H1 (cell line): Measurements from ENCODE around the gene ARNT2. TPM values are rescaled to one million over a fixed set of nuclear protein-coding genes. Genes with fewer than 3 reads are reported as not detected.

ENCODE experiments used
- CTCF ChIA-PET: fragments of 300-600 bp; sonication (Branson Sonifier 250); formaldehyde crosslinking; loops from one replicate; lab custom pipeline; 2021; ENCODE audit not compliant: partially characterized antibody; lab: Charles Lee
- POLR2A ChIA-PET: fragments of 300-600 bp; sonication (Branson Sonifier 250); formaldehyde crosslinking; loops from one replicate; lab custom pipeline; 2021; ENCODE audit warnings: inconsistent platforms; ENCODE audit not compliant: partially characterized antibody; lab: Charles Lee
- DNase-seq, 2 experiments: peaks; one replicate each; pipeline versions ENCODE4 v3.0.0 to v3.0.0-alpha.2; 2010 to 2022; ENCODE audit warnings: low spot score in 2 of 2, low read depth in 1 of 2, mixed read lengths in 1 of 2
- FAIRE-seq: peaks from 2 replicates; lab custom pipeline; 2011; peaks lifted over from hg19 to GRCh38; lab: Jason Lieb, UNC
- H2AFZ ChIP-seq: 2 replicates; pipeline ENCODE4 v1.8.1; 2012; ENCODE audit warnings: low read length, inconsistent platforms
- H2AK5ac ChIP-seq: 2 replicates; pipeline ENCODE4 v1.6.1; 2013; ENCODE audit warnings: low read depth, low read length
- H2BK120ac ChIP-seq: replicated peaks from 2 replicates; pipeline ENCODE3; 2013; ENCODE audit warnings: low read depth, low read length, inconsistent platforms
- H2BK12ac ChIP-seq: 2 replicates; pipeline ENCODE4 v1.6.1; 2013; ENCODE audit warnings: low read depth, low read length
- H2BK15ac ChIP-seq: 2 replicates; pipeline ENCODE4 v1.6.1; 2013; ENCODE audit warnings: low read length
- H2BK20ac ChIP-seq: 2 replicates; pipeline ENCODE4 v1.6.1; 2013; ENCODE audit warnings: low read length
- H2BK5ac ChIP-seq: 2 replicates; pipeline ENCODE4 v1.6.1; 2013; ENCODE audit warnings: low read depth, low read length
- H3K14ac ChIP-seq: 2 replicates; pipeline ENCODE4 v1.6.1; 2013; ENCODE audit warnings: inconsistent platforms; ENCODE audit not compliant: insufficient read length
- H3K18ac ChIP-seq: 2 replicates; pipeline ENCODE4 v1.6.1; 2013; ENCODE audit warnings: low read length; ENCODE audit errors: extremely low read depth
- H3K23ac ChIP-seq: 2 replicates; pipeline ENCODE4 v1.6.1; 2013; ENCODE audit warnings: inconsistent platforms; ENCODE audit not compliant: insufficient read length
- H3K23me2 ChIP-seq: 2 replicates; pipeline ENCODE4 v1.6.1; 2013; ENCODE audit warnings: low read depth, low read length
- H3K27ac ChIP-seq: 2 replicates; pipeline ENCODE4 v1.6.1; 2011; ENCODE audit warnings: low read depth, low read length, inconsistent platforms
- H3K27me3 ChIP-seq, 4 experiments: replicated peaks in 1 of 4; 1 replicate in 1 of 4; 2 replicates in 3 of 4; pipeline versions ENCODE4 v1.6.1 to v1.8.1; 2011 to 2013; ENCODE audit warnings: low read length in 3 of 4, mild to moderate bottlenecking in 3 of 4, inconsistent platforms in 2 of 4, mixed read lengths in 2 of 4, moderate library complexity in 1 of 4; ENCODE audit not compliant: control insufficient read depth in 3 of 4, insufficient read depth in 3 of 4; ENCODE audit errors: extremely low read depth in 1 of 4
- H3K36me3 ChIP-seq, 4 experiments: 2 replicates each; pipeline versions ENCODE4 v1.6.1 to v1.8.1; 2011 to 2013; ENCODE audit warnings: mild to moderate bottlenecking in 4 of 4, low read length in 3 of 4, moderate library complexity in 2 of 4, control low read depth in 1 of 4, inconsistent platforms in 1 of 4; ENCODE audit not compliant: insufficient read depth in 4 of 4, control insufficient read depth in 2 of 4
- H3K4ac ChIP-seq: replicated peaks from 2 replicates; pipeline ENCODE3; 2013; ENCODE audit warnings: low read length, low read depth, mixed read lengths, inconsistent platforms; ENCODE audit not compliant: insufficient read length
- H3K4me1 ChIP-seq, 4 experiments: replicated peaks in 1 of 4; 1 replicate in 1 of 4; 2 replicates in 3 of 4; pipeline versions ENCODE4 v1.6.1 to v1.8.1; 2011 to 2013; ENCODE audit warnings: low read length in 3 of 4, inconsistent platforms in 2 of 4, mixed read lengths in 1 of 4; ENCODE audit not compliant: insufficient read depth in 4 of 4, control insufficient read depth in 3 of 4
- H3K4me2 ChIP-seq, 2 experiments: 2 replicates each; pipeline versions ENCODE4 v1.6.1 to v1.8.1; 2011 to 2013; ENCODE audit warnings: low read depth in 2 of 2, low read length in 2 of 2, control low read depth in 1 of 2, inconsistent platforms in 1 of 2, mild to moderate bottlenecking in 1 of 2; ENCODE audit not compliant: insufficient read depth in 1 of 2
- H3K4me3 ChIP-seq, 4 experiments: fragments of 200-600, 300-600 bp in 1 of 4; sonication (generic), shearing (Covaris generic), sonication (Bioruptor Twin) in 1 of 4; 2 replicates each; pipeline versions ENCODE4 v1.5.1 to v1.8.1; 2011 to 2016; ENCODE audit warnings: low read length in 4 of 4, low read depth in 3 of 4, control low read depth in 2 of 4, inconsistent platforms in 2 of 4, mild to moderate bottlenecking in 2 of 4, mixed read lengths in 1 of 4, moderate library complexity in 1 of 4; ENCODE audit not compliant: insufficient read depth in 2 of 4; ENCODE audit errors: extremely low read depth in 1 of 4
- H3K56ac ChIP-seq: replicated peaks from 2 replicates; pipeline ENCODE3; 2013; ENCODE audit warnings: low read depth, mild to moderate bottlenecking, mixed read lengths, low read length, inconsistent platforms; ENCODE audit not compliant: insufficient read length
- H3K79me1 ChIP-seq: 2 replicates; pipeline ENCODE4 v1.6.1; 2013; ENCODE audit warnings: low read depth, low read length, control low read depth
- H3K79me2 ChIP-seq, 2 experiments: 2 replicates each; pipeline versions ENCODE4 v1.6.1 to v1.8.1; 2012 to 2013; ENCODE audit warnings: low read length in 2 of 2, mild to moderate bottlenecking in 2 of 2, inconsistent platforms in 1 of 2; ENCODE audit not compliant: insufficient read depth in 2 of 2, control insufficient read depth in 1 of 2
- H3K9ac ChIP-seq, 4 experiments: replicated peaks in 1 of 4; 1 replicate in 1 of 4; 2 replicates in 3 of 4; pipeline versions ENCODE4 v1.6.1 to v1.8.1; 2011 to 2013; ENCODE audit warnings: low read depth in 3 of 4, low read length in 3 of 4, control low read depth in 2 of 4, mild to moderate bottlenecking in 2 of 4, moderate library complexity in 2 of 4, inconsistent platforms in 1 of 4; ENCODE audit errors: extremely low read depth in 1 of 4
- H3K9me3 ChIP-seq, 2 experiments: 2 replicates each; pipeline versions ENCODE4 v1.6.1 to v1.8.1; 2012 to 2013; ENCODE audit warnings: mild to moderate bottlenecking in 2 of 2, moderate library complexity in 2 of 2, control low read depth in 1 of 2, inconsistent platforms in 1 of 2, low read depth in 1 of 2, low read length in 1 of 2, mixed read lengths in 1 of 2; ENCODE audit not compliant: insufficient read depth in 2 of 2
- H4K20me1 ChIP-seq, 2 experiments: replicated peaks in 1 of 2; 2 replicates each; pipeline versions ENCODE3 to v1.8.1; 2011 to 2013; ENCODE audit warnings: inconsistent platforms in 2 of 2, low read length in 2 of 2, mild to moderate bottlenecking in 1 of 2; ENCODE audit not compliant: insufficient read depth in 2 of 2, control insufficient read depth in 1 of 2
- H4K5ac ChIP-seq: 2 replicates; pipeline ENCODE4 v1.6.1; 2013; ENCODE audit warnings: low read length, low read depth, mixed read lengths, inconsistent platforms; ENCODE audit not compliant: insufficient read length
- H4K8ac ChIP-seq: 2 replicates; pipeline ENCODE4 v1.8.0; 2013; ENCODE audit warnings: mild to moderate bottlenecking, moderate library complexity, low read length, inconsistent platforms; ENCODE audit not compliant: insufficient read depth; ENCODE audit errors: extremely low read depth
- H4K91ac ChIP-seq: replicated peaks from 2 replicates; pipeline ENCODE3; 2013; ENCODE audit warnings: low read length, mixed read lengths, inconsistent platforms; ENCODE audit not compliant: insufficient read length
- CBX8 ChIP-seq: fragments of 300-800, 300-1000 bp; sonication (generic); IDR thresholded peaks from 2 replicates; pipeline ENCODE4 v1.7.1; 2016; ENCODE audit warnings: low read depth, low read length, borderline replicate concordance
- POLR2A ChIP-seq, 2 experiments: IDR thresholded peaks; 1 replicate in 1 of 2; 2 replicates in 1 of 2; pipeline ENCODE4 v1.6.1; 2011; ENCODE audit warnings: low read depth in 2 of 2, low read length in 2 of 2, mild to moderate bottlenecking in 2 of 2; ENCODE audit errors: control extremely low read depth in 1 of 2
- TEAD4 ChIP-seq: IDR thresholded peaks from 2 replicates; pipeline ENCODE4 v1.6.1; 2012; ENCODE audit warnings: low read depth, low read length, inconsistent platforms, mixed read lengths
- YY1 ChIP-seq: IDR thresholded peaks from 2 replicates; pipeline ENCODE4 v1.6.1; 2011; ENCODE audit warnings: low read depth, mild to moderate bottlenecking, low read length
- WGBS, 2 experiments: shearing (Covaris generic) in 1 of 2; methylation state at CpG; one replicate each; pipeline versions ENCODE4 v1.1.6 to v1.1.7; 2013 to 2015; ENCODE audit warnings: low lambda C conversion rate in 2 of 2, mixed read lengths in 2 of 2, inconsistent platforms in 1 of 2, low coverage in 1 of 2, missing lambda C conversion rate in 1 of 2; ENCODE audit not compliant: insufficient replicate concordance in 2 of 2, insufficient coverage in 1 of 2, insufficient read length in 1 of 2; ENCODE audit errors: extremely low coverage in 1 of 2, missing lambda C conversion rate in 1 of 2; 5-methylcytosine and 5-hydroxymethylcytosine counted together
- polyA plus RNA-seq, 7 experiments: library from polyadenylated mRNA; depleted of rRNA in 3 of 7; stranded (reverse) in 5 of 7; unstranded in 2 of 7; fragments of >200 nt in 5 of 7; fragments of 200-250 nt in 2 of 7; gene quantifications; 1 replicate in 5 of 7; 2 replicates in 1 of 7; 4 replicates in 1 of 7; pipeline versions ENCODE4 v1.2.1 to v1.2.3, GENCODE V29; 2011 to 2013; ENCODE audit warnings: missing spikeins in 2 of 7, mixed read lengths in 2 of 7
- total RNA-seq: library from RNA; stranded (reverse); fragmentation: NEBNext Ultra II Directional; extraction: Animal tissue kit (Norgen Biotek cat#: 25700); gene quantifications from 2 replicates; pipeline ENCODE4 v1.2.1, GENCODE V29; 2021

Gene ARNT2
- total and polyA plus RNA-seq, 2 of the 8 experiments (the other 6 are each of a cell fraction or from before 2014, with no cell fraction given) = 9.5 to 14.6 TPM

DNA sequence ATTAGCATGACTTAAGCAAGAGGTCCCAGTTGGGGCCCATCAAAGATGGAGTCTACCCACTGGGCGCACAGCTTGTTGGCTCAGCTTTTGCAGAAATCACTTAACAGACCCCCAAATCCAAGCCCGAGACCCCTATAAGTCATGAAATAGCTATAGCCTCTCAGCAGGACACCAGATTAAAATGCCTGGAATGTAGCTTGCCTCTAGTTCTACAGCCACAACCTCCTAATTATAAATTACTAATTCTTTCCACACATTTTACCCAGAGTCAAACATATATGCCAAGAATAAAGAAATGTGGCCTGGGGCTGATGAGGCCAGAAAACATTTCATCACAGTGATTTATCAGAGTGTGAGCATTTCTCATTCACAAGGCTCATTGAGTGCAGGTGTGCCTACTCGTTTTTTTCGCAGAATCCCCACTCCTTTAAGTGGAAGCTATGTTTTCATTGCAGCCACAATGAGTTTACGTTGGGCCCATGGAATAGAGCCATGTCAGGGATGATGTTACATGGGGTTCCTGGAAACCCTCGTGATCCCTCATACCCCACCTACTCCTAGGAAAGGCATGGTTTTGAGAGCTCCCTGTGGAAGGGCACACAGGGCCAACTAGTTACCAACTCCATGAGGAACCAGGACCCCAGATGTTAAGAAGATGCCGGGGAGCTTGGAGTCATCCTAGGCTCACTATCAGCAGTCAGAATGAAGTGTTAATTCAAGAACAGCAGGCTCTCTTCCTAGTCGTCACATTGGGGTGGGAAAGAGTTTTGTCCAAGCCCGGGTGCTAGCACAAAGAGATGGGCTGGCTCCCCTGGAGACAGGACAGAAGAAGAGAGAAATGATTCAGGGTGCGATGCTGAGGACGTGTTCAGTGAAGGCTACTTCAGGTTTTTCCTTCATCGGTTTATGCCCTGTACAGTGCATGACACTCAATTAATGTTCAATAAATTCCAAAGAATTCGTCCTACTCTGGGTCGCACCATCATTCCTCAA lies 200.7 kb downstream of the ARNT2 start:
- Histone ChIP-seq H3K9me3 (no peaks in the 10 kb centered on the region), H3K79me2 (no peaks in the 10 kb centered on the region), H3K23me2 (no peaks in the 10 kb centered on the region), H3K56ac (no peak overlapping the region), H4K8ac (no peak overlapping the region), H2BK12ac (no peak overlapping the region), H3K36me3 (no peaks in the 10 kb centered on the region), H3K4ac (peak overlapping the region; percentile 32), H3K18ac (peak overlapping the region; percentile 0; the same call in 1 of the 2 replicates), H4K91ac (no peak overlapping the region), H2AFZ (no peak overlapping the region), H2BK15ac (no peak overlapping the region), H2AK5ac (no peak overlapping the region), H2BK20ac (peak overlapping the region; percentile 87), H3K4me3 (no peak overlapping the region), H2BK5ac (no peak overlapping the region), H3K4me2 (no peak overlapping the region), H3K4me1 (peaks cover 0 to 8% (median under 1%) of the 10 kb centered on the region in 4 experiments; a peak in 5 of 7 replicates), H4K5ac (no peak overlapping the region), H3K9ac (no peak overlapping the region), H3K27me3 (no peaks in the 10 kb centered on the region; a peak in 2 of 7 replicates), H3K27ac (no peak overlapping the region), H3K23ac (no peak overlapping the region), H3K79me1 (no peaks in the 10 kb centered on the region), H3K14ac (no peak overlapping the region), H4K20me1 (no peaks in the 10 kb centered on the region), H2BK120ac (no peak overlapping the region)
- DNase-seq = peak in 1 of 2 experiments; percentile 40
- POLR2A ChIA-PET = interaction anchor here (0.7 to 2.0 kb wide), 2 partner anchors 10 to 12 kb away, joined by 3 to 6 read pairs; no protein-coding TSS in a partner anchor
- no peak for TF ChIP-seq CBX8
- 0 out of 2 replicates have a peak, but pooled peaks have one; percentile 9 for TF ChIP-seq YY1
- peak; percentile 68; the same call in 1 of the 2 replicates for TF ChIP-seq TEAD4
- TF ChIP-seq POLR2A (IDR thresholded peaks at IDR 0.05; ENCODE audit: control extremely low read depth in 1 of 2, low read depth in 2 of 2, low read length in 2 of 2) = no peak
- CTCF ChIA-PET = interaction anchor here (0.7 to 2.0 kb wide), 8 partner anchors 9 to 186 kb away, joined by 3 to 11 read pairs (median 5); no protein-coding TSS in a partner anchor
- WGBS, 2 experiments = 91% methylated on average over 14 of the region's 14 CpGs; no CpG with 5 or more reads in 1 of the 2 experiments
- no peak for FAIRE-seq
